ENCODE data around the gene GRK5. TPM values are rescaled to one million over a fixed set of nuclear protein-coding genes. Genes with fewer than 3 reads are reported as not detected.
"Not testable (repeated sequence)": the region's sequence is repeated elsewhere in the genome, so short reads cannot be mapped to it uniquely, and the experiment has no call there.

Gene GRK5
- total RNA-seq, 1 donor from 2014 or later, result 21.3 TPM

DNA sequence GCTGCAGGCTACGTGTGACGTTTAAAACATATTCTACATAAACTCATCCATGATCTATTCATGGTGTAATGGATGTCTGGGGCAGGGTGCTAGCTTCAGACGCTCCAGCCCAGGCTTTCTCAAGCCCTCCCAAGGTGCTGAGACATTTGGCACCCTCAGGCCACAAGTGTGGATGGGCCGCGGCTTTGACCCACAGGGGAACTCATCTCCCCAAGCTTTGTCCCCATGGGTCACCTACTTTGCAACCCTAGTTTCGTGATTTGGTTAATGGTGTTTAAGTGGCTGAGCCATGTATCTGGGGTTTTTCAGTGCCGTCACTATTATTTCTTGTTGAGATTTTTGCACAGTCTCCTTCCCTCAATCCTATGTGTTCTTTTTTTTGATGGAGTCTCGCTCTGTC lies 66.0 kb downstream of the GRK5 start:
- POLR2A ChIA-PET, result interaction anchor here (1.2 kb wide), 1 partner anchor 15 kb away, joined by 5 read pairs; no protein-coding TSS in a partner anchor
- CTCF ChIA-PET, result no interaction called here
- H3K36me3 Mint-ChIP-seq (ENCODE audit: low read depth), result peaks cover 4% of the 10 kb centered on the region
- peaks cover 80% of the 10 kb centered on the region for H3K4me1 Mint-ChIP-seq
- no peaks in the 10 kb centered on the region for H3K27me3 Mint-ChIP-seq
- H3K9me3 Mint-ChIP-seq, result no peaks in the 10 kb centered on the region
- TF ChIP-seq CTCF (IDR thresholded peaks at IDR 0.05), result no peak
- no peak overlapping the region for H3K4me3 Mint-ChIP-seq
- DNase-seq, result no peak
- H3K27ac Mint-ChIP-seq, result no peak overlapping the region
- ATAC-seq (ENCODE audit: low read depth), result no peak
- intact Hi-C loops (cut with micrococcal nuclease), result no loop called here

GRCh38 chr10:119274519-119275045 lies 67.2 kb downstream of the GRK5 start:
- peaks cover 69% of the 10 kb centered on the region for H3K4me1 Mint-ChIP-seq
- no peak for TF ChIP-seq CTCF (IDR thresholded peaks at IDR 0.05)
- H3K36me3 Mint-ChIP-seq (ENCODE audit: low read depth), result peaks cover 4% of the 10 kb centered on the region
- ATAC-seq (ENCODE audit: low read depth) (no peak), DNase-seq (no peak)
- peak overlapping the region; percentile 41 for H3K27ac Mint-ChIP-seq
- POLR2A ChIA-PET, result interaction anchor here (1.4 kb wide), 1 partner anchor 32 kb away, joined by 5 read pairs; no protein-coding TSS in a partner anchor
- intact Hi-C loops (cut with micrococcal nuclease), result no loop called here
- H3K4me3 Mint-ChIP-seq, result no peak overlapping the region
- H3K27me3 Mint-ChIP-seq, result no peaks in the 10 kb centered on the region
- CTCF ChIA-PET, result interaction anchor here (0.9 kb wide), 1 partner anchor 68 kb away, joined by 4 read pairs; the partner anchor contains the start of gene GRK5
- no peaks in the 10 kb centered on the region for H3K9me3 Mint-ChIP-seq

- H3K36me3 Mint-ChIP-seq (ENCODE audit: low read depth), result peaks cover 4% of the 10 kb centered on the region
- DNase-seq, result no peak
- peak overlapping the region; percentile 41 for H3K27ac Mint-ChIP-seq
- ChIA-PET CTCF (no interaction called here), POLR2A (interaction anchor here (1.4 kb wide), 1 partner anchor 31 kb away, joined by 5 read pairs; no protein-coding TSS in a partner anchor)
- no peak for TF ChIP-seq CTCF (IDR thresholded peaks at IDR 0.05)
- H3K4me1 Mint-ChIP-seq, result peaks cover 64% of the 10 kb centered on the region
- no peak overlapping the region for H3K4me3 Mint-ChIP-seq
- no peak for ATAC-seq (ENCODE audit: low read depth)
- intact Hi-C loops (cut with micrococcal nuclease), result no loop called here
- no peaks in the 10 kb centered on the region for H3K27me3 Mint-ChIP-seq
- H3K9me3 Mint-ChIP-seq, result no peaks in the 10 kb centered on the region
Observed at GRCh38 chr10:119275085-119275484, 67.7 kb downstream of the GRK5 start.

GRCh38 chr10:119276194-119276593 lies 68.8 kb downstream of the GRK5 start:
- POLR2A ChIA-PET; DNase-seq; CTCF ChIA-PET; ATAC-seq (ENCODE audit: low read depth); intact Hi-C loops (cut with micrococcal nuclease); H3K36me3 Mint-ChIP-seq (ENCODE audit: low read depth); H3K27me3 Mint-ChIP-seq; H3K9me3 Mint-ChIP-seq; H3K27ac Mint-ChIP-seq; H3K4me3 Mint-ChIP-seq: not testable (repeated sequence)
- H3K4me1 Mint-ChIP-seq, result peaks cover 63% of the 10 kb centered on the region

GRCh38 chr10:119278126-119278709 lies 70.8 kb downstream of the GRK5 start:
- TF ChIP-seq CTCF (IDR thresholded peaks at IDR 0.05), result no peak
- CTCF ChIA-PET, result no interaction called here
- no peak overlapping the region for H3K4me3 Mint-ChIP-seq
- POLR2A ChIA-PET, result no interaction called here
- peaks cover 56% of the 10 kb centered on the region for H3K4me1 Mint-ChIP-seq
- no peak overlapping the region for H3K27ac Mint-ChIP-seq
- peaks cover 4% of the 10 kb centered on the region for H3K36me3 Mint-ChIP-seq (ENCODE audit: low read depth)
- ATAC-seq (ENCODE audit: low read depth), result no peak
- no peaks in the 10 kb centered on the region for H3K9me3 Mint-ChIP-seq
- DNase-seq, result no peak
- no peaks in the 10 kb centered on the region for H3K27me3 Mint-ChIP-seq
- intact Hi-C loops (cut with micrococcal nuclease), result no loop called here

Measured in activated B cell treated with CpG ODN at 0.5 μM for 24 hours (primary cell).